Measurements from ENCODE around the gene ATG2B.

DNA sequence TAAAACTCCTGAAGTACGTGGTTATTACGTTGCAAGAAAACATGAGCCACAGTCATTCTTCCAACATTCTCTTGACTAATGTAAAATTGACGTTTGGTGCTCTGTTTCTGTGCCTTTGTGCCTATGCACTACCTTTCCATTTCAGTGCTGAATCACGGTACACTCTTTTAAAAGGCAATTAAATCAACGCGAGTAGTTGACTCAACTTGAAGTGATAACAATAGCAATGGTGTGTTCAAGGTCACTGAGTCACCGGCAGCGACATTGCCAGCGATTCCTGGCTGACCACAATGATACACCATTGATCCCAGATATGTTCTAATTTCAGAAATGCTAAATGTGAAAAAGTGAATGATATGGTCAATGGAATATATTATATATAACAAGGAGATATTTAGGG is 46.6 kb upstream of the ATG2B start:
- TF ChIP-seq, protein P1, sequence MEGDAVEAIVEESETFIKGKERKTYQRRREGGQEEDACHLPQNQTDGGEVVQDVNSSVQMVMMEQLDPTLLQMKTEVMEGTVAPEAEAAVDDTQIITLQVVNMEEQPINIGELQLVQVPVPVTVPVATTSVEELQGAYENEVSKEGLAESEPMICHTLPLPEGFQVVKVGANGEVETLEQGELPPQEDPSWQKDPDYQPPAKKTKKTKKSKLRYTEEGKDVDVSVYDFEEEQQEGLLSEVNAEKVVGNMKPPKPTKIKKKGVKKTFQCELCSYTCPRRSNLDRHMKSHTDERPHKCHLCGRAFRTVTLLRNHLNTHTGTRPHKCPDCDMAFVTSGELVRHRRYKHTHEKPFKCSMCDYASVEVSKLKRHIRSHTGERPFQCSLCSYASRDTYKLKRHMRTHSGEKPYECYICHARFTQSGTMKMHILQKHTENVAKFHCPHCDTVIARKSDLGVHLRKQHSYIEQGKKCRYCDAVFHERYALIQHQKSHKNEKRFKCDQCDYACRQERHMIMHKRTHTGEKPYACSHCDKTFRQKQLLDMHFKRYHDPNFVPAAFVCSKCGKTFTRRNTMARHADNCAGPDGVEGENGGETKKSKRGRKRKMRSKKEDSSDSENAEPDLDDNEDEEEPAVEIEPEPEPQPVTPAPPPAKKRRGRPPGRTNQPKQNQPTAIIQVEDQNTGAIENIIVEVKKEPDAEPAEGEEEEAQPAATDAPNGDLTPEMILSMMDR (tag by site-specific recombination; IDR thresholded peaks at IDR 0.05): no peak
- no peak for TF ChIP-seq SETDB1 (IDR thresholded peaks at IDR 0.05; ENCODE audit: insufficient read length, low read length)
- TF ChIP-seq ZBTB48 (tag by site-specific recombination; IDR thresholded peaks at IDR 0.05): no peak
- TF ChIP-seq ZBTB17 (tag by site-specific recombination; IDR thresholded peaks at IDR 0.05): no peak
- TF ChIP-seq HOXC10 (CRISPR knock-in tag; IDR thresholded peaks at IDR 0.05): no peak
- no peak for TF ChIP-seq ZNF391 (tag by site-specific recombination; IDR thresholded peaks at IDR 0.05; ENCODE audit: borderline replicate concordance, low read depth)
- TF ChIP-seq ZBTB8A (tag by site-specific recombination; IDR thresholded peaks at IDR 0.05): no peak
- TF ChIP-seq ATF2 (tag by site-specific recombination; IDR thresholded peaks at IDR 0.05; ENCODE audit: low read depth): no peak
- no peak for TF ChIP-seq BCL11A (tag by site-specific recombination; IDR thresholded peaks at IDR 0.05; ENCODE audit: low read depth)
- no peak for TF ChIP-seq REPIN1 (tag by site-specific recombination; IDR thresholded peaks at IDR 0.05; ENCODE audit: low read depth)
- no peak for TF ChIP-seq HOXA7 (CRISPR knock-in tag; IDR thresholded peaks at IDR 0.05; ENCODE audit: borderline replicate concordance)
- no peak for TF ChIP-seq ZNF138 (tag by site-specific recombination; IDR thresholded peaks at IDR 0.05; ENCODE audit: borderline replicate concordance)

Measured in HEK293 (cell line).